HG02973 (cell line): ENCODE results near the gene ZNF543.
A peak's percentile ranks its signal among the peaks of the same experiment; 100 is the strongest.
"Not testable (repeated sequence)": the region's sequence is repeated elsewhere in the genome, so short reads cannot be mapped to it uniquely, and the experiment has no call there.

Experiments
- ATAC-seq: cut with Tn5 transposase; IDR thresholded peaks from one replicate; pipeline ENCODE4 v1.9.1; 2021; ENCODE audit warnings: moderate library complexity; ENCODE audit not compliant: unreplicated experiment

Gene ZNF543

GRCh38 chr19:57320180-57321084 lies at the start of gene ZNF543:
Gene ZNF543, plus strand, starts transcription at chr19:57320472. Its CDS starts 382 bp downstream, at chr19:57320854.
- ATAC-seq: peak; percentile 95

- ATAC-seq: no peak
Observed at GRCh38 chr19:57271280-57271679, 49.0 kb upstream of the ZNF543 start.

GRCh38 chr19:57273014-57273413 lies 47.3 kb upstream of the ZNF543 start:
- no peak for ATAC-seq

GRCh38 chr19:57276430-57276829 lies 43.8 kb upstream of the ZNF543 start:
- no peak for ATAC-seq

GRCh38 chr19:57278481-57278880 lies 41.8 kb upstream of the ZNF543 start:
- ATAC-seq: not testable (repeated sequence)

- peak; percentile 68 for ATAC-seq
Observed at GRCh38 chr19:57279418-57280164, 40.7 kb upstream of the ZNF543 start.

GRCh38 chr19:57280165-57280961 lies 39.9 kb upstream of the ZNF543 start, which contains the start of gene ZNF460:
Gene ZNF460, plus strand, starts transcription at chr19:57280485. Its CDS starts 322 bp downstream, at chr19:57280807.
- ATAC-seq: peak; percentile 68

GRCh38 chr19:57280962-57281400 lies 39.3 kb upstream of the ZNF543 start:
- no peak for ATAC-seq

- ATAC-seq: no peak
Observed at GRCh38 chr19:57282011-57282643, 38.1 kb upstream of the ZNF543 start.

GRCh38 chr19:57288373-57288772 lies 31.9 kb upstream of the ZNF543 start:
- ATAC-seq: no peak

- ATAC-seq: no peak
Observed at GRCh38 chr19:57290970-57291369, 29.3 kb upstream of the ZNF543 start.

GRCh38 chr19:57292547-57292946 lies 27.7 kb upstream of the ZNF543 start:
- no peak for ATAC-seq

GRCh38 chr19:57293719-57294118 lies 26.6 kb upstream of the ZNF543 start:
- no peak for ATAC-seq

GRCh38 chr19:57302020-57302465 lies 18.2 kb upstream of the ZNF543 start:
- ATAC-seq: no peak

- no peak for ATAC-seq
Observed at GRCh38 chr19:57302727-57303401, 17.4 kb upstream of the ZNF543 start.

GRCh38 chr19:57305056-57305455 lies 15.2 kb upstream of the ZNF543 start:
- ATAC-seq: no peak

- no peak for ATAC-seq
Observed at GRCh38 chr19:57308514-57308913, 11.8 kb upstream of the ZNF543 start.

GRCh38 chr19:57310792-57311191 lies 9.5 kb upstream of the ZNF543 start:
- no peak for ATAC-seq

GRCh38 chr19:57314146-57314545 lies 6.1 kb upstream of the ZNF543 start:
- ATAC-seq: no peak

GRCh38 chr19:57317503-57317902 lies 2.8 kb upstream of the ZNF543 start:
- no peak for ATAC-seq
